HepG2 (cell line): ENCODE results near the gene TOM1L2. TPM values are rescaled to one million over a fixed set of nuclear protein-coding genes. Genes with fewer than 3 reads are reported as not detected.
A peak's percentile ranks its signal among the peaks of the same experiment; 100 is the strongest.

ENCODE experiments used
- AGO2 ChIP-seq: fragments of 200-400 bp; formaldehyde crosslinking; optimal IDR thresholded peaks from 2 replicates; pipeline ENCODE3; 2017; ENCODE audit warnings: mild to moderate bottlenecking, low read depth, low read length, moderate library complexity
- ATF7-NPFF ChIP-seq: sonication (generic); formaldehyde crosslinking; IDR thresholded peaks from 2 replicates; pipeline ENCODE4 v1.8.1; 2023; ENCODE audit warnings: mild to moderate bottlenecking, low read depth, missing genetic modification reagents, moderate library complexity
- BHLHE40 ChIP-seq: IDR thresholded peaks from 2 replicates; pipeline ENCODE4 v1.6.1; 2011; ENCODE audit warnings: low read length, improper control_type of control experiment
- GFI1 ChIP-seq: sonication (generic); formaldehyde crosslinking; IDR thresholded peaks from 2 replicates; pipeline ENCODE4 v1.5.0; 2020; ENCODE audit warnings: missing genetic modification reagents, mild to moderate bottlenecking, borderline replicate concordance
- HDAC6 ChIP-seq: fragments of 200-600 bp; sonication (generic); IDR thresholded peaks from 2 replicates; pipeline ENCODE4 v1.7.0; 2017; ENCODE audit warnings: mild to moderate bottlenecking, antibody characterized with exemption, low read length, low read depth
- HNF4G ChIP-seq, 2 experiments: sonication (generic) in 1 of 2; formaldehyde crosslinking in 1 of 2; IDR thresholded peaks; 2 replicates each; pipeline versions ENCODE4 v1.4.0 to v1.6.1; 2011 to 2020; ENCODE audit warnings: borderline replicate concordance in 2 of 2, low read depth in 2 of 2, mild to moderate bottlenecking in 2 of 2, low read length in 1 of 2, missing genetic modification reagents in 1 of 2, moderate library complexity in 1 of 2
- MIXL1 ChIP-seq: IDR thresholded peaks from 2 replicates; pipeline ENCODE4 v1.6.1; 2016
- MLLT10 ChIP-seq: sonication (generic); formaldehyde crosslinking; IDR thresholded peaks from 2 replicates; pipeline ENCODE4 v1.4.0; 2020; ENCODE audit warnings: missing genetic modification reagents
- PRMT3 ChIP-seq: sonication (generic); formaldehyde crosslinking; IDR thresholded peaks from 2 replicates; pipeline ENCODE4 v1.8.1; 2022; ENCODE audit warnings: low read depth, mild to moderate bottlenecking, moderate library complexity, missing genetic modification reagents, borderline replicate concordance
- RXRA ChIP-seq: sonication (generic); formaldehyde crosslinking; IDR thresholded peaks from 2 replicates; pipeline ENCODE4 v1.5.1; 2020; ENCODE audit warnings: missing genetic modification reagents
- SIX4 ChIP-seq: sonication (generic); formaldehyde crosslinking; IDR thresholded peaks from 2 replicates; pipeline ENCODE4 v1.4.0; 2020; ENCODE audit warnings: missing genetic modification reagents
- SPEN ChIP-seq: sonication (generic); formaldehyde crosslinking; IDR thresholded peaks from 2 replicates; pipeline ENCODE4 v1.5.1; 2020; ENCODE audit warnings: low read depth, mild to moderate bottlenecking, missing genetic modification reagents
- SRSF9 ChIP-seq: fragments of 200-400 bp; formaldehyde crosslinking; IDR thresholded peaks from 2 replicates; pipeline ENCODE4 v1.6.1; 2018; ENCODE audit warnings: borderline replicate concordance, mild to moderate bottlenecking, low read depth, low read length; ENCODE audit not compliant: insufficient read depth, poor library complexity, severe bottlenecking
- TP53 ChIP-seq: sonication (generic); formaldehyde crosslinking; conservative IDR thresholded peaks from 2 replicates; pipeline ENCODE4 v1.4.0; 2020; ENCODE audit warnings: missing genetic modification reagents
- WIZ ChIP-seq: sonication (generic); formaldehyde crosslinking; IDR thresholded peaks from 2 replicates; pipeline ENCODE4 v1.5.1; 2020; ENCODE audit warnings: mild to moderate bottlenecking, missing genetic modification reagents
- ZBTB38 ChIP-seq: sonication (generic); formaldehyde crosslinking; IDR thresholded peaks from 2 replicates; pipeline ENCODE4 v1.5.1; 2020; ENCODE audit warnings: mild to moderate bottlenecking, missing genetic modification reagents
- ZNF280D ChIP-seq: sonication (generic); formaldehyde crosslinking; IDR thresholded peaks from 2 replicates; pipeline ENCODE4 v1.5.1; 2020; ENCODE audit warnings: mild to moderate bottlenecking, missing genetic modification reagents
- ZNF552 ChIP-seq: sonication (generic); formaldehyde crosslinking; IDR thresholded peaks from 2 replicates; pipeline ENCODE4 v1.9.0; 2022; ENCODE audit warnings: missing genetic modification reagents, mild to moderate bottlenecking, borderline replicate concordance
- ZNF75D ChIP-seq: sonication (generic); formaldehyde crosslinking; IDR thresholded peaks from 2 replicates; pipeline ENCODE4 v1.8.1; 2023; ENCODE audit warnings: missing genetic modification reagents, mild to moderate bottlenecking, borderline replicate concordance
- ZNF790 ChIP-seq: sonication (generic); formaldehyde crosslinking; IDR thresholded peaks from 2 replicates; pipeline ENCODE4 v1.8.0; 2022; ENCODE audit warnings: missing genetic modification reagents, mild to moderate bottlenecking, borderline replicate concordance
- ZSCAN12 ChIP-seq: sonication (generic); formaldehyde crosslinking; IDR thresholded peaks from 2 replicates; pipeline ENCODE4 v1.9.0; 2021; ENCODE audit warnings: mild to moderate bottlenecking, missing genetic modification reagents
- polyA plus RNA-seq, 8 experiments: library from polyadenylated mRNA; depleted of rRNA in 3 of 8; stranded (reverse) in 7 of 8; unstranded in 1 of 8; fragments of >200 nt; fragmentation: Illumina TruSeq in 4 of 8; extraction: Trizol in 4 of 8; gene quantifications; 2 replicates each; pipeline versions ENCODE4 v1.2.1 to v1.2.3, GENCODE V29; 2011 to 2016; ENCODE audit warnings: low read depth in 4 of 8, missing spikeins in 1 of 8, mixed read lengths in 1 of 8; ENCODE audit not compliant: insufficient read depth in 1 of 8
- total RNA-seq, 5 experiments: library from RNA; depleted of rRNA; stranded (reverse); fragments of >200 nt; fragmentation: Illumina TruSeq; extraction: Trizol; gene quantifications; 2 replicates each; pipeline ENCODE4 v1.2.3, GENCODE V29; 2016; ENCODE audit warnings: low read depth in 1 of 5
- TF ChIP-seq, protein P1 (sequence below): sonication (generic); formaldehyde crosslinking; IDR thresholded peaks from 2 replicates; pipeline ENCODE4 v1.4.0; 2020; ENCODE audit warnings: low read depth, mild to moderate bottlenecking, missing genetic modification reagents
- TF ChIP-seq, protein P2 (sequence below): sonication (generic); formaldehyde crosslinking; IDR thresholded peaks from 2 replicates; pipeline ENCODE4 v1.5.0; 2020; ENCODE audit warnings: mild to moderate bottlenecking, missing genetic modification reagents

TOM1L2 gene
- total and polyA plus RNA-seq, 2 of the 13 experiments (the other 11 are each of a cell fraction or from before 2014, with no cell fraction given), result 4.7 to 7.4 TPM

GRCh38 chr17:17836250-17836817, 135.9 kb downstream of the TOM1L2 start (continued):
- TF ChIP-seq HDAC6, result no peak
- TF ChIP-seq AGO2, result peak; percentile 97
- peak; percentile 88; the same call in 1 of the 2 replicates for TF ChIP-seq ATF7-NPFF (CRISPR knock-in tag)
- peak; percentile 100 for TF ChIP-seq RXRA
- TF ChIP-seq BHLHE40, result peak; percentile 83
- TF ChIP-seq ZSCAN12 (CRISPR knock-in tag), result peak; percentile 83
- TF ChIP-seq, protein P1, sequence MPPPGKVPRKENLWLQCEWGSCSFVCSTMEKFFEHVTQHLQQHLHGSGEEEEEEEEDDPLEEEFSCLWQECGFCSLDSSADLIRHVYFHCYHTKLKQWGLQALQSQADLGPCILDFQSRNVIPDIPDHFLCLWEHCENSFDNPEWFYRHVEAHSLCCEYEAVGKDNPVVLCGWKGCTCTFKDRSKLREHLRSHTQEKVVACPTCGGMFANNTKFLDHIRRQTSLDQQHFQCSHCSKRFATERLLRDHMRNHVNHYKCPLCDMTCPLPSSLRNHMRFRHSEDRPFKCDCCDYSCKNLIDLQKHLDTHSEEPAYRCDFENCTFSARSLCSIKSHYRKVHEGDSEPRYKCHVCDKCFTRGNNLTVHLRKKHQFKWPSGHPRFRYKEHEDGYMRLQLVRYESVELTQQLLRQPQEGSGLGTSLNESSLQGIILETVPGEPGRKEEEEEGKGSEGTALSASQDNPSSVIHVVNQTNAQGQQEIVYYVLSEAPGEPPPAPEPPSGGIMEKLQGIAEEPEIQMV (CRISPR knock-in tag), result peak; percentile 37; the same call in 1 of the 2 replicates
- peak; percentile 52; the same call in 1 of the 2 replicates for TF ChIP-seq MIXL1 (CRISPR knock-in tag)
- TF ChIP-seq SIX4 (CRISPR knock-in tag), result peak; percentile 43; the same call in 1 of the 2 replicates
- no peak; the same call in 1 of the 2 replicates for TF ChIP-seq HNF4G (IDR thresholded peaks at IDR 0.05; ENCODE audit: borderline replicate concordance, low read depth, low read length)
- no peak for TF ChIP-seq HNF4G (CRISPR knock-in tag; IDR thresholded peaks at IDR 0.05; ENCODE audit: borderline replicate concordance, low read depth)
- TF ChIP-seq ZNF75D (CRISPR knock-in tag), result no peak
- TF ChIP-seq MLLT10 (CRISPR knock-in tag), result no peak
- peak; percentile 48; the same call in 1 of the 2 replicates for TF ChIP-seq GFI1 (CRISPR knock-in tag)
- TF ChIP-seq ZNF280D (CRISPR knock-in tag), result peak; percentile 89
- TF ChIP-seq TP53 (CRISPR knock-in tag), result peak; percentile 42; the same call in 1 of the 2 replicates
- TF ChIP-seq SRSF9, result no peak
- TF ChIP-seq ZNF790 (CRISPR knock-in tag), result peak; percentile 95; the same call in 1 of the 2 replicates
- TF ChIP-seq ZBTB38, result peak; percentile 29
- TF ChIP-seq ZNF552 (CRISPR knock-in tag), result peak; percentile 68; the same call in 1 of the 2 replicates
- peak; percentile 53; the same call in 1 of the 2 replicates for TF ChIP-seq SPEN (CRISPR knock-in tag)
- TF ChIP-seq WIZ (CRISPR knock-in tag), result peak; percentile 41; the same call in 1 of the 2 replicates
- 0 out of 2 replicates have a peak, but pooled peaks have one; percentile 48 for TF ChIP-seq PRMT3 (CRISPR knock-in tag)
- TF ChIP-seq, protein P2, sequence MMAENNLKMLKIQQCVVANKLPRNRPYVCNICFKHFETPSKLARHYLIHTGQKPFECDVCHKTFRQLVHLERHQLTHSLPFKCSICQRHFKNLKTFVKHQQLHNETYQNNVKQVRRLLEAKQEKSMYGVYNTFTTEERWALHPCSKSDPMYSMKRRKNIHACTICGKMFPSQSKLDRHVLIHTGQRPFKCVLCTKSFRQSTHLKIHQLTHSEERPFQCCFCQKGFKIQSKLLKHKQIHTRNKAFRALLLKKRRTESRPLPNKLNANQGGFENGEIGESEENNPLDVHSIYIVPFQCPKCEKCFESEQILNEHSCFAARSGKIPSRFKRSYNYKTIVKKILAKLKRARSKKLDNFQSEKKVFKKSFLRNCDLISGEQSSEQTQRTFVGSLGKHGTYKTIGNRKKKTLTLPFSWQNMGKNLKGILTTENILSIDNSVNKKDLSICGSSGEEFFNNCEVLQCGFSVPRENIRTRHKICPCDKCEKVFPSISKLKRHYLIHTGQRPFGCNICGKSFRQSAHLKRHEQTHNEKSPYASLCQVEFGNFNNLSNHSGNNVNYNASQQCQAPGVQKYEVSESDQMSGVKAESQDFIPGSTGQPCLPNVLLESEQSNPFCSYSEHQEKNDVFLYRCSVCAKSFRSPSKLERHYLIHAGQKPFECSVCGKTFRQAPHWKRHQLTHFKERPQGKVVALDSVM (CRISPR knock-in tag), result 0 out of 2 replicates have a peak, but pooled peaks have one; percentile 3
